C4-2B (cell line): ENCODE measurements around the gene CIC.

ENCODE experiments used
- CTCF ChIP-seq: fragments of 450-650 bp; conservative IDR thresholded peaks from 2 replicates; pipeline ENCODE4 v1.5.1; 2017; ENCODE audit warnings: mild to moderate bottlenecking
- ZFX ChIP-seq: fragments of 450-650 bp; IDR thresholded peaks from 2 replicates; pipeline ENCODE4 v1.6.1; 2017

- TF ChIP-seq CTCF, result no peak
- no peak for TF ChIP-seq ZFX
Measured at GRCh38 chr19:42289556-42290041, 20.5 kb downstream of the CIC start.
